ENCODE results near the gene AGAP3. TPM values are rescaled to one million over a fixed set of nuclear protein-coding genes. Genes with fewer than 3 reads are reported as not detected.

The AGAP3 gene
- total and polyA plus RNA-seq, 7 experiments from 2014 or later, result 6.0 to 70.6 (median 36.4) TPM

DNA sequence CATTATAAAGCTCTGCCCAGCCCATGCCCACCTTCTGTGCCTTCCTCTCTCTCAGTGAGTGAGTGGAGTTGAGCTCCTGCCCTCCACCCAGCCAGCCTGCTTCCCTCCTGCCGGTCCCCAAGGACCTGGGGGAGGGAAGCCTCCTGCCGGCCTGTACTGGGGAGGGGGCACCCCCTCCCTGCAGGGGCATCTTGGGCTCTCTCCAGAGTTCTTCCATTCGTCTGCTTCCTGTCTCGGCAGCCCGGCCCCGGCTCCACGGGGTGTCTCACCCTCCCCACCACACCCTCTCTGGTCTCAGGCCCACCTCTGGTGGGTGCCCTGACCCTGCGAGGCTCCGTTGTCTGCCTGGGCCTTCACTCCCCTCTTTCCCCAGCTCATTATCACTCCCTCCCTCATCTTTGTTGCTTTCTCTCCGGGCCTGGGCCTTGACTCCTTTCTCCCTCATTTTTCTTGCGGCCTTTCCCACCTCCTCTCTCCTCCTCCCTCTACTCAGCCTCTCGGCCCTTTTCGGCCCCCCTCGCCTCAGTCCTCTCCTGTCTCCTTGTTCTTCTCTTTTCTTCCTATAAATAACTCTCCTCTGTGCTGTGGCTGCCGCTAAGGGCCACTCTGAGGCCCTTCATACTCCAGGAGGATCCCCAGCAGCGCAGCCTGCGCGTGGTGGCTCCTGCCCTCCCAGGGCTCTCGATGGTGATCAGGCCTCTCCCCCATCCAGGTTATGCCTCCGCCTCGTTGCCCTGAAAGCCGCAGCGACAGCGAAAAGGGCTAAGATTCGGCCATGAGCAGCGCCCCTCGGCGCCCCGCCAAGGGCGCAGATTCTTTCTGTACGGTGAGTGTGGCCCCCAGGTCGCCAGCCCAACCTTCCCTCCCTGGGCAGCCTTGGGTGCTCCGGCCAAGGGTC is 24.8 kb upstream of the AGAP3 start:
- Histone ChIP-seq H3K36me3 (ENCODE audit: control insufficient read depth in 2 of 3, insufficient read depth in 3 of 3, low read length in 3 of 3) (peaks cover 0 to 23% (median 0%) of the 10 kb centered on the region in 3 experiments), H3K27ac (ENCODE audit: low read depth, low read length) (no peak overlapping the region), H3K4me1 (ENCODE audit: control insufficient read depth in 2 of 2, insufficient read depth in 2 of 2, low read length in 2 of 2) (peaks cover 25 to 32% of the 10 kb centered on the region in 2 donors), H3K9me3 (ENCODE audit: control insufficient read depth in 2 of 3, low read length in 3 of 3) (no peaks in the 10 kb centered on the region), H3K4me3 (ENCODE audit: low read length) (no peak overlapping the region), H3K27me3 (ENCODE audit: control insufficient read depth in 2 of 2, insufficient read depth in 2 of 2, low read length in 2 of 2) (no peaks in the 10 kb centered on the region)
- H3K9me3 Mint-ChIP-seq, result no peaks in the 10 kb centered on the region
- H3K36me3 Mint-ChIP-seq, result peaks cover 0 to 3% (median 0%) of the 10 kb centered on the region in 5 donors
- intact Hi-C loops (cut with micrococcal nuclease), result no loop called here
- peak overlapping the region in 5 of 9 donors; percentile 41 to 71 (median 63) for H3K27ac Mint-ChIP-seq
- DNase-seq (no peak), ATAC-seq (no peak)
- POLR2A ChIA-PET, result interaction anchor here (1.2 kb wide), 1 partner anchor 15 kb away, joined by 3 read pairs; no protein-coding TSS in a partner anchor
- no peaks in the 10 kb centered on the region for H3K27me3 Mint-ChIP-seq
- H3K4me1 Mint-ChIP-seq, result peaks cover 25 to 38% (median 32%) of the 10 kb centered on the region in 7 donors
- CTCF ChIA-PET, result interaction anchor here (0.7 to 1.1 kb wide), 2 partner anchors 33 to 63 kb away, joined by 3 read pairs; partner anchors contain the start of gene ABCB8
- H3K4me3 Mint-ChIP-seq, result peak overlapping the region in 9 of 10 donors; percentile 57 to 99 (median 93)

GRCh38 chr7:151062111-151062398 is 24.2 kb upstream of the AGAP3 start:
- H3K4me3 Mint-ChIP-seq, result peak overlapping the region in 2 of 10 donors; percentile 34 to 93
- peaks cover 24 to 30% of the 10 kb centered on the region in 2 donors for H3K4me1 ChIP-seq (ENCODE audit: control insufficient read depth in 2 of 2, insufficient read depth in 2 of 2, low read length in 2 of 2)
- H3K27me3 Mint-ChIP-seq, result no peaks in the 10 kb centered on the region
- H3K36me3 Mint-ChIP-seq, result peaks cover 0 to 3% (median 0%) of the 10 kb centered on the region in 5 donors
- peaks cover 22 to 33% (median 28%) of the 10 kb centered on the region in 7 donors for H3K4me1 Mint-ChIP-seq
- H3K27ac Mint-ChIP-seq, result no peak overlapping the region
- no peak for DNase-seq
- ChIA-PET POLR2A (interaction anchor here (1.0 to 1.2 kb wide), 2 partner anchors 14 to 19 kb away, joined by 3 read pairs; partner anchors contain the start of gene FASTK), CTCF (interaction anchor here (0.9 to 1.1 kb wide), 3 partner anchors 34 to 62 kb away, joined by 3 to 4 read pairs (median 3); no protein-coding TSS in a partner anchor)
- H3K4me3 ChIP-seq (ENCODE audit: low read length), result no peak overlapping the region
- H3K9me3 ChIP-seq (ENCODE audit: control insufficient read depth in 2 of 3, low read length in 3 of 3), result no peaks in the 10 kb centered on the region
- intact Hi-C loops (cut with micrococcal nuclease), result no loop called here
- no peaks in the 10 kb centered on the region for H3K27me3 ChIP-seq (ENCODE audit: control insufficient read depth in 2 of 2, insufficient read depth in 2 of 2, low read length in 2 of 2)
- no peaks in the 10 kb centered on the region for H3K9me3 Mint-ChIP-seq
- ATAC-seq, result no peak
- H3K27ac ChIP-seq (ENCODE audit: low read depth, low read length), result no peak overlapping the region
- peaks cover 0 to 27% (median 0%) of the 10 kb centered on the region in 3 experiments for H3K36me3 ChIP-seq (ENCODE audit: control insufficient read depth in 2 of 3, insufficient read depth in 3 of 3, low read length in 3 of 3)

DNA sequence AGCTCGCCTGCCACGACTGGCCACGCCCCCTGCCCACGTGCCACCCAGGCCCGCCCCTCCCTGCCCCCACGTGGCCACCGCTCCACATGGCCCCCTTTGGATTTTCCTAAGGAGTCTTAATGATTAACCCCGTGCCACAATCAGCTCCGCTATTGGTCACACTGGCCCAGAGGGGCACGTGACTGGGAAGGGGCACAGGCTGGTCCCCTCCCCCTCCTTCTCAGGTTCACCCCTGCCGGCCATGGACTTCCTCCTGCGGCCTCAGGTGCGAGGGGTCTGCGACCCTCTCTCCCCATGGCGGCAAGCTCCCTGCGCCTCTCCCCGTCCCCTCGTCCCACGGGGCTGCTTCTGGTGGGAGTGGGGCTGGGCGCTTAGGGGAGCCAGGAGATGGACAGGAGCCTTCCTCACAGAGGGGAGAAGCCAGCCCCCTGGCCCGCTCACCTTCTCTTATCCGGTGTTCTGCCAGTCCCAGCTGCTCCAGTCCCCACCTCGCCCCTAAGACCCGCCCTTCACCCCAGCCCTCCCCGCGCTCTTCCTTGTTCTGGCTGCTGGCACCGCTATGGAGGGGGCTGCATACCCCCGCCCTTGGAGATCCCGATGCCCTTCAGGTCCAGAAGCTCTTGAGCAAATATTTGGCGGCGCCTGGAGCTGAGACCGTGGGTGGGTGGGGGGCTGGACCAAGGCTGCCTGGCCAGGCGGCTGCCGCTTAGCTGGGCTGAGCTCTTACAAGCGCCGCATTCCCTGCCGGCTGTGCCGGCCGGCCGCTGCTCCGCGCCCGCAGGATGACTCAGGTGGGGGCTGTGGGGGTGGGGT is 23.7 kb upstream of the AGAP3 start:
- ATAC-seq, result no peak
- H3K36me3 ChIP-seq (ENCODE audit: control insufficient read depth in 2 of 3, insufficient read depth in 3 of 3, low read length in 3 of 3), result peaks cover 0 to 33% (median 0%) of the 10 kb centered on the region in 3 experiments

DNA sequence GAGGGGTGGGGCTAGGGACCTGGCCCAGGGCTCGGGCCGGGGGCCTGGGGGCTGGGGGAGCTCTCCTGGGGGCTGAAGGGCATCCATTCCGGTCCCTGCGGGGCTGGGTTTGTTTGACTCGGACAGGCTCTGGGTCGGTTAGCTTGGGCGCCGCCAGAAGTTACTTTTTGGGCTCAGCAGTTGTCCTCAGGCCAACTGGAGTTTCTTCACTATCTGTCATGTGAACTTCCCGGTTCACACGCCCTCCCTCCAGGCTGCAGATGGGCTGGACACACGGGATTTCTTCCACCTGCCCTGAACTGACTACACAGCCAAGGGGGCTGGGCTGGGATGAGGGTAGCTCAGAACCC is 23.1 kb upstream of the AGAP3 start:
- Histone ChIP-seq H3K27ac (ENCODE audit: low read depth, low read length) (no peak overlapping the region), H3K36me3 (ENCODE audit: control insufficient read depth in 2 of 3, insufficient read depth in 3 of 3, low read length in 3 of 3) (peaks cover 0 to 39% (median 0%) of the 10 kb centered on the region in 3 experiments), H3K27me3 (ENCODE audit: control insufficient read depth in 2 of 2, insufficient read depth in 2 of 2, low read length in 2 of 2) (no peaks in the 10 kb centered on the region), H3K4me1 (ENCODE audit: control insufficient read depth in 2 of 2, insufficient read depth in 2 of 2, low read length in 2 of 2) (peaks cover 19 to 25% of the 10 kb centered on the region in 2 donors), H3K9me3 (ENCODE audit: control insufficient read depth in 2 of 3, low read length in 3 of 3) (no peaks in the 10 kb centered on the region), H3K4me3 (ENCODE audit: low read length) (no peak overlapping the region)
- CTCF ChIA-PET, result interaction anchor here (0.6 kb wide), 1 partner anchor 46 kb away, joined by 3 read pairs; no protein-coding TSS in a partner anchor
- H3K4me1 Mint-ChIP-seq, result peaks cover 15 to 25% (median 22%) of the 10 kb centered on the region in 7 donors
- no peaks in the 10 kb centered on the region for H3K9me3 Mint-ChIP-seq
- ATAC-seq, result no peak
- POLR2A ChIA-PET, result no interaction called here
- H3K4me3 Mint-ChIP-seq, result peak overlapping the region in 1 of 10 donors; percentile 3
- intact Hi-C loops (cut with micrococcal nuclease), result no loop called here
- no peak for DNase-seq
- H3K36me3 Mint-ChIP-seq, result peaks cover 0 to 5% (median 0%) of the 10 kb centered on the region in 5 donors
- no peak overlapping the region for H3K27ac Mint-ChIP-seq
- no peaks in the 10 kb centered on the region for H3K27me3 Mint-ChIP-seq

More for the DNA sequence above, 23.7 kb upstream of the AGAP3 start:
- Histone ChIP-seq H3K9me3 (ENCODE audit: control insufficient read depth in 2 of 3, low read length in 3 of 3) (no peaks in the 10 kb centered on the region), H3K27me3 (ENCODE audit: control insufficient read depth in 2 of 2, insufficient read depth in 2 of 2, low read length in 2 of 2) (no peaks in the 10 kb centered on the region), H3K4me1 (ENCODE audit: control insufficient read depth in 2 of 2, insufficient read depth in 2 of 2, low read length in 2 of 2) (peaks cover 19 to 25% of the 10 kb centered on the region in 2 donors), H3K4me3 (ENCODE audit: low read length) (no peak overlapping the region), H3K27ac (ENCODE audit: low read depth, low read length) (no peak overlapping the region)
- Mint-ChIP-seq H3K36me3 (peaks cover 0 to 3% (median 0%) of the 10 kb centered on the region in 5 donors), H3K4me1 (peaks cover 16 to 27% (median 23%) of the 10 kb centered on the region in 7 donors), H3K4me3 (peak overlapping the region in 1 of 10 donors; percentile 93), H3K27me3 (no peaks in the 10 kb centered on the region), H3K27ac (no peak overlapping the region), H3K9me3 (no peaks in the 10 kb centered on the region)
- intact Hi-C loops (cut with micrococcal nuclease), result no loop called here
- DNase-seq, result no peak
- ChIA-PET POLR2A (interaction anchor here (1.0 to 1.2 kb wide), 2 partner anchors 14 to 18 kb away, joined by 3 read pairs; partner anchors contain the start of gene FASTK), CTCF (interaction anchor here (0.6 to 1.1 kb wide), 5 partner anchors 33 to 61 kb away, joined by 3 to 4 read pairs (median 3); no protein-coding TSS in a partner anchor)

GRCh38 chr7:151064454-151064853 is 21.8 kb upstream of the AGAP3 start:
- H3K27me3 ChIP-seq (ENCODE audit: control insufficient read depth in 2 of 2, insufficient read depth in 2 of 2, low read length in 2 of 2), result no peaks in the 10 kb centered on the region
- Mint-ChIP-seq H3K4me3 (no peak overlapping the region), H3K27ac (no peak overlapping the region), H3K27me3 (no peaks in the 10 kb centered on the region), H3K36me3 (peaks cover 0 to 5% (median 5%) of the 10 kb centered on the region in 5 donors), H3K9me3 (no peaks in the 10 kb centered on the region), H3K4me1 (peaks cover 8 to 17% (median 14%) of the 10 kb centered on the region in 7 donors)
- ChIA-PET POLR2A (no interaction called here), CTCF (no interaction called here)
- no peak overlapping the region for H3K4me3 ChIP-seq (ENCODE audit: low read length)
- intact Hi-C loops (cut with micrococcal nuclease), result no loop called here
- H3K9me3 ChIP-seq (ENCODE audit: control insufficient read depth in 2 of 3, low read length in 3 of 3), result no peaks in the 10 kb centered on the region
- no peak overlapping the region for H3K27ac ChIP-seq (ENCODE audit: low read depth, low read length)
- peaks cover 12 to 14% of the 10 kb centered on the region in 2 donors for H3K4me1 ChIP-seq (ENCODE audit: control insufficient read depth in 2 of 2, insufficient read depth in 2 of 2, low read length in 2 of 2)
- no peak for DNase-seq
- H3K36me3 ChIP-seq (ENCODE audit: control insufficient read depth in 2 of 3, insufficient read depth in 3 of 3, low read length in 3 of 3), result peaks cover 0 to 46% (median 0%) of the 10 kb centered on the region in 3 experiments
- ATAC-seq, result no peak

DNA sequence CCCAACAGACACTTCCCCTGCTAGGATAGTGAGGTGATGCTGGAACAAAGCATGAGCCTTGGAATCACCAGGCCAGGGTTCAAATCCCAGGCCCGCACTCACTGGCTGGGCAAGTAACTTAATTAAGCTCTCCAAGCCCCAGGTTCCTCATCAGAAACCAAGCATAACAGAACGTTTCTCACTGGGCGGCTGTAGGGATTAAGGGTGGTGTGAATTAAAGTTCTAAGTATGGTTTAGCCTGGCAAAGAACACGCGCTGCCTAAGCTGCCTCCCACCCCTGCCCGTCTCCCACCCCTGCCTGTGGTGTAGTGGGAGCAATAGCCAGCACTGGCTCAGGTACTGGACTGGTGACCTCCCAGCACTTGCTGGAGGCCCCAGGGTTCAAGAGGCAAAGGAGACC is 21.3 kb upstream of the AGAP3 start:
- Histone ChIP-seq H3K27ac (ENCODE audit: low read depth, low read length) (no peak overlapping the region), H3K27me3 (ENCODE audit: control insufficient read depth in 2 of 2, insufficient read depth in 2 of 2, low read length in 2 of 2) (no peaks in the 10 kb centered on the region), H3K9me3 (ENCODE audit: control insufficient read depth in 2 of 3, low read length in 3 of 3) (no peaks in the 10 kb centered on the region), H3K4me3 (ENCODE audit: low read length) (no peak overlapping the region), H3K4me1 (ENCODE audit: control insufficient read depth in 2 of 2, insufficient read depth in 2 of 2, low read length in 2 of 2) (peaks cover 12 to 13% of the 10 kb centered on the region in 2 donors), H3K36me3 (ENCODE audit: control insufficient read depth in 2 of 3, insufficient read depth in 3 of 3, low read length in 3 of 3) (peaks cover 0 to 52% (median 0%) of the 10 kb centered on the region in 3 experiments)
- H3K4me3 Mint-ChIP-seq, result no peak overlapping the region
- H3K27me3 Mint-ChIP-seq, result no peaks in the 10 kb centered on the region
- DNase-seq (no peak), ATAC-seq (no peak)
- ChIA-PET POLR2A (no interaction called here), CTCF (no interaction called here)
- no peaks in the 10 kb centered on the region for H3K9me3 Mint-ChIP-seq
- peaks cover 8 to 17% (median 14%) of the 10 kb centered on the region in 7 donors for H3K4me1 Mint-ChIP-seq
- intact Hi-C loops (cut with micrococcal nuclease), result no loop called here
- peaks cover 0 to 5% (median 5%) of the 10 kb centered on the region in 5 donors for H3K36me3 Mint-ChIP-seq
- H3K27ac Mint-ChIP-seq, result no peak overlapping the region
